HFFc6 (cell line): ENCODE data around the gene CLN6. TPM values are rescaled to one million over a fixed set of nuclear protein-coding genes. Genes with fewer than 3 reads are reported as not detected.

Experiments
- DNase-seq: peaks from one replicate; pipeline ENCODE4 v3.0.0-alpha.2; 2018
- H3K27ac Mint-ChIP-seq: 2 replicates; pipeline ENCODE4 v1.8.0; 2020; ENCODE audit warnings: mild to moderate bottlenecking, mixed read lengths
- H3K27me3 Mint-ChIP-seq: 2 replicates; pipeline ENCODE4 v1.8.0; 2021; ENCODE audit warnings: mild to moderate bottlenecking, moderate library complexity, mixed read lengths; ENCODE audit not compliant: insufficient read depth
- H3K36me3 Mint-ChIP-seq: 2 replicates; pipeline ENCODE4 v1.8.0; 2021; ENCODE audit warnings: low read depth, mixed read lengths
- H3K4me1 Mint-ChIP-seq: 2 replicates; pipeline ENCODE4 v1.8.0; 2020; ENCODE audit warnings: low read depth, mixed read lengths
- H3K4me3 Mint-ChIP-seq: 2 replicates; pipeline ENCODE4 v1.8.0; 2020; ENCODE audit warnings: mild to moderate bottlenecking, moderate library complexity, mixed read lengths
- H3K9me3 Mint-ChIP-seq: 2 replicates; pipeline ENCODE4 v1.8.0; 2020; ENCODE audit warnings: mild to moderate bottlenecking, mixed read lengths
- CTCF ChIP-seq: fragments of 200-600 bp; sonication (generic); IDR thresholded peaks from 2 replicates; pipeline ENCODE4 v1.5.0; 2021; ENCODE audit warnings: antibody characterized with exemption, mild to moderate bottlenecking
- total RNA-seq, 6 experiments: library from RNA; stranded (reverse); fragmentation: NEBNext Ultra II Directional; extraction: Animal tissue kit (Norgen Biotek cat#: 25700); gene quantifications; 2 replicates in 1 of 6; 3 replicates in 5 of 6; pipeline ENCODE4 v1.2.3, GENCODE V29; 2021

Gene CLN6
- total RNA-seq, 6 experiments from 2014 or later: 26.0 to 45.0 (median 37.1) TPM

DNA sequence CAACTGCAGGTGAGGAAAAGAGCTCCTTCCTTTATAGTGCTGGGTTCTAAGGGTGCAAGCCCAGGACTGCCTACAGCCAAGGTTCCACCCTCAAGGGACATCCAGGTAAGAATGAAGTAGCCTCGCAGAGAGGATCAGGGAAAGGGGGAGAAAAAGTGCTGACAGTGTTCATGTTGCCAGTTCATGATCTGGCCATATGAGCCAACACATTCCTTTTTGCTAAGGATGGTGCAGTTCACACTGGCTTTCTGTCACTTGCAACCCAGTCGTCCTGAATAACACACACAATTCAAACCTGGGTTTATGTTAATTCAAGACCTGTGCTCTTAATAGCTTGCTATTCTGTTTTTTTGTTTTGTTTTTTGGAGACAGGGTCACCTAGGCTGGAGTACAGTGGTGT lies 9.0 kb downstream of the CLN6 start:
- TF ChIP-seq CTCF: no peak
- DNase-seq: no peak
- Mint-ChIP-seq H3K27ac (no peak overlapping the region), H3K4me1 (peaks cover 9% of the 10 kb centered on the region), H3K9me3 (no peaks in the 10 kb centered on the region), H3K36me3 (peaks cover 27% of the 10 kb centered on the region), H3K27me3 (no peaks in the 10 kb centered on the region), H3K4me3 (no peak overlapping the region)

DNA sequence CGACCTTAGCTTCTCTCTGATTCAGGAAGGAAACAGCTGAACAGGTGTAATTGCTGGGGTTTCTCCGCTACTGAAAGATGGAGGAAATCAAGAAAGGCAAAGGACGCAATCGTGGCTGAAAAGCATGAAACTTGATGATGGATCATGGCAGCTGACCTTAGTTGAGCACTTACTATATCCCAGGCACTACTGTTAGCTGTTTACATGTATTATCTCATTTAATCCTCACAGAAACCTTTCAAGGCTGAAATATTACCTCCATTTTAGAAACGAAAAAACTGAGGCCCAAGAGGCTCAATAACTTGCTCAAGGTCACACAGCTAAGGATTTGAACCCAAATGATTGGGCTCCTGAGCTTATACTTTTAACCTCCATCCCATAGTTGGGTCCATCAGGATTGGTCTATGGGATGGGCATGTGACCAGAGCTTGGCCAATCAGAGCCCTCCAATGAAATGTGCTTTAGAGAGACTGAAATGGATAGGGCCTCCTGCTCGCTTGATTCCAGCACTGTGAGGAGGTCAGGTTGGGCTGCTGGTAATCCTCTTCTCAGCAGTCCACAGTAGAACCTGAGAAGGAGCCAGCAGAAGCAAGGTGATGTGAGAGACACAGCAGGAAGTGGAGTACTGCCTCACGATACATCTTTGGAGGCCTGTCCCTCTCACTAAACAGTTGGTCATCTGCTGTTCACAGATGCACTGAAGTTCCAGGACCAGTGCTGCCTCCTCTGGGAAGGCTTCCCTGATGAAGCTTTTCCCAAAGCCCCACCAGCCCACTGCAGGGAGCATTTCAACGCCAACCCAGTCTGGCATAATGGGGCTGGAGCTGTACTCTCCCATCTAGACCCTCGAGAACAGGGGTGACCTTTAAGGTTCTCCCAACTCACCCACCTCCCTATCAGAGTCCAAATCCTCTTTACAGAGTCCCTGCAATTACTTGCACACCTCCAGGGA lies 10.4 kb downstream of the CLN6 start:
- Mint-ChIP-seq H3K36me3 (peaks cover 19% of the 10 kb centered on the region), H3K27me3 (no peaks in the 10 kb centered on the region), H3K27ac (no peak overlapping the region), H3K9me3 (no peaks in the 10 kb centered on the region), H3K4me3 (no peak overlapping the region), H3K4me1 (no peaks in the 10 kb centered on the region)
- no peak for TF ChIP-seq CTCF
- no peak for DNase-seq

DNA sequence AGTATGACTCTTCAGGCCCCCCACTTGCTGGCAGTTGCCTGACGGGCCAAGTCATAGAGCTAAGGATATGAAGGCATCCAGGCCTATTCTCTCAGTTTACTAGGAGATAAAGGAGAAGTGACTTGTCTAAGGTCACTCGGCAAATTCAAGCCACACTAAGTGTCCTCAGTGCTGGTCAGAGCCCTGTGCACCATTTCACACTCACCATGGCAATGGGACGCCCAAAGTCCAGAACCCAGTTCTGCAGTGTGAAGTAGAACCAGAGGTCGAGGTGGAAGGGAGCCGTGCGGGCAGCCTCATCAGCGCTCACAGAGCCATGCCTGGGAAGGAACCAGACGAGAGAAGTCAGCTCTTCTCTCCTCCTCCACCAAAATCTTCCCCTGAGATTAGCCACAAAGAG lies 11.2 kb downstream of the CLN6 start:
- no peak overlapping the region for H3K27ac Mint-ChIP-seq
- no peak overlapping the region for H3K4me3 Mint-ChIP-seq
- no peak for TF ChIP-seq CTCF
- H3K4me1 Mint-ChIP-seq: no peaks in the 10 kb centered on the region
- H3K27me3 Mint-ChIP-seq: no peaks in the 10 kb centered on the region
- no peak for DNase-seq
- H3K9me3 Mint-ChIP-seq: no peaks in the 10 kb centered on the region
- peaks cover 19% of the 10 kb centered on the region for H3K36me3 Mint-ChIP-seq

DNA sequence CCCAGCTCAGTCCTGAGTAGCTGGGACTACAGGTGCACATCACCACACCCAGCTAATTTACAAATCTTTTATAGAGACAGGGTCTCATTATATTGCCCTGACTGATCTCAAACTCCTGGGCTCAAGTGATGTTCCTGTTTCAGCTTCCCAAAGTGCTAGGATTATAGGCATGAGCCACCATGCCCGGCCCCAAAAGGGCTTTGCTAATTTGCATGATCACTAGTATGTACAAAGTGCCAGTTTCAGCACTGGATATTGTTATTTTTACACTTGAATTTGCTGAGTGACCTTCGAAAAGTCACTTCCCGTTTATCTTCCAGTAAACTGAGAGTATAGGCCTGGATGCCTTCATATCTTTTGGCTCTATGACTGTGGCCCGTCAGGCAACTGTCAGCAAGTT lies 12.2 kb downstream of the CLN6 start:
- H3K36me3 Mint-ChIP-seq: peaks cover 12% of the 10 kb centered on the region
- H3K9me3 Mint-ChIP-seq: no peaks in the 10 kb centered on the region
- no peak overlapping the region for H3K27ac Mint-ChIP-seq
- TF ChIP-seq CTCF: no peak
- no peaks in the 10 kb centered on the region for H3K27me3 Mint-ChIP-seq
- H3K4me3 Mint-ChIP-seq: no peak overlapping the region
- no peak for DNase-seq
- H3K4me1 Mint-ChIP-seq: no peaks in the 10 kb centered on the region

DNA sequence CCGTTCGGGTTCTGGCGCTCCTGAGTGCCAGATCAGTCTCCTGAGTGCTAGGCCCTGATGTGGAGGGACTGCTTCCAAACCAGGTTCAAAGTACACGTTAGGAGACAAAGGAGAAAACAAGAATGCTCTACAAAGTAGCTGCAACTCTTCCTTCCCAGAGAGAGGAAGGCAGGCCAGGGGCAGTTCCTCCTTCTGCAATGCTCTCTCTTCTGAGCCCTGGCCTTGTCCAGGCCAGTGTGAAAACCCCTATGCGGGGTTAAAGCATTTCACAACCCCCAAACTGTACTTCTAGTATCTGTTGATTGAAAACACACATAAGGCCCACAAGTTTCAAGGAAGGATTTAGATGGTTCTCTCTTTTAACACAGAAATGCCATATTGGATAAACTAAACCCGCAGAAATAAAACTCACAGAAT lies 14.7 kb downstream of the CLN6 start:
- Mint-ChIP-seq H3K4me3 (no peak overlapping the region), H3K4me1 (no peaks in the 10 kb centered on the region), H3K27ac (no peak overlapping the region), H3K27me3 (no peaks in the 10 kb centered on the region), H3K9me3 (no peaks in the 10 kb centered on the region), H3K36me3 (peaks cover 12% of the 10 kb centered on the region)
- no peak for TF ChIP-seq CTCF
- DNase-seq: no peak
